BE2C (cell line): ENCODE data around the gene OR4D1.

Experiments
- DNase-seq: peaks from one replicate; pipeline ENCODE4 v3.0.0-alpha.2; 2020
- H3K27me3 ChIP-seq: fragments of 250-450 bp; sonication (Bioruptor Pico); 2 replicates; pipeline ENCODE4 v1.5.1; 2020; ENCODE audit warnings: mild to moderate bottlenecking
- H3K36me3 ChIP-seq: fragments of 250-450 bp; sonication (Bioruptor Pico); 2 replicates; pipeline ENCODE4 v1.5.1; 2020; ENCODE audit warnings: mild to moderate bottlenecking
- H3K4me1 ChIP-seq: fragments of 250-450 bp; sonication (Bioruptor Pico); 2 replicates; pipeline ENCODE4 v1.5.1; 2020
- H3K4me3 ChIP-seq: 2 replicates; pipeline ENCODE4 v1.5.1; 2011; ENCODE audit warnings: low read depth, low read length
- H3K9me3 ChIP-seq: fragments of 250-450 bp; sonication (Bioruptor Pico); 2 replicates; pipeline ENCODE4 v1.5.1; 2020
- TF ChIP-seq, protein P1 (sequence below): IDR thresholded peaks from 2 replicates; pipeline ENCODE4 v1.5.1; 2012; ENCODE audit warnings: mild to moderate bottlenecking, low read depth, low read length

The OR4D1 gene

DNA sequence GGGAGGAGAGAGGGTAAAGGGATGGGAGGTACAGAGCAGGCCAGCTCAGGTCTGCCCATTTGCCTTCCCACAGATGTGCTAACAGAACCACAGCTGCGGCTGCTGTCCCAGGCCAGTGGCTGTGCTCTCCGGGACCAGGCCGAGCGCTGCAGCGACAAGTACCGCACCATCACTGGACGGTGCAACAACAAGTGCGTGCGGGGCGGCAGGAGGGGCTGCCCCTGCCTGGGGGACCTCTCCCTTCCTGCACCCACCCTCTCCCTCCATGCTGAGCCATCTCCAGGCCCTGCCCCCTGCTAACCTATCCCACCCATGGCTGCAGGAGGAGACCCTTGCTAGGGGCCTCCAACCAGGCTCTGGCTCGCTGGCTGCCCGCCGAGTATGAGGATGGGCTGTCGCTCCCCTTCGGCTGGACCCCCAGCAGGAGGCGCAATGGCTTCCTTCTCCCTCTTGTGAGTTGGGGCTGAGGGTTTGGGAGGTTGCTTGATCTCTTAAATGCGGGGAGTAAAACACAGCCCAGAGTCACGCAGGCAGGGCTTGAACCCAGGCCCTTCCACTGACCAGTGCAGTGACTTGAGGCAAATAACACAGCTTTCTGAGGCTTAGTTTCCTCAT lies 45.6 kb downstream of the OR4D1 start:
- Histone ChIP-seq H3K36me3 (no peaks in the 10 kb centered on the region), H3K27me3 (peaks cover 23% of the 10 kb centered on the region), H3K4me3 (no peak overlapping the region), H3K4me1 (no peaks in the 10 kb centered on the region), H3K9me3 (no peaks in the 10 kb centered on the region)
- DNase-seq = no peak
- TF ChIP-seq, protein P1, sequence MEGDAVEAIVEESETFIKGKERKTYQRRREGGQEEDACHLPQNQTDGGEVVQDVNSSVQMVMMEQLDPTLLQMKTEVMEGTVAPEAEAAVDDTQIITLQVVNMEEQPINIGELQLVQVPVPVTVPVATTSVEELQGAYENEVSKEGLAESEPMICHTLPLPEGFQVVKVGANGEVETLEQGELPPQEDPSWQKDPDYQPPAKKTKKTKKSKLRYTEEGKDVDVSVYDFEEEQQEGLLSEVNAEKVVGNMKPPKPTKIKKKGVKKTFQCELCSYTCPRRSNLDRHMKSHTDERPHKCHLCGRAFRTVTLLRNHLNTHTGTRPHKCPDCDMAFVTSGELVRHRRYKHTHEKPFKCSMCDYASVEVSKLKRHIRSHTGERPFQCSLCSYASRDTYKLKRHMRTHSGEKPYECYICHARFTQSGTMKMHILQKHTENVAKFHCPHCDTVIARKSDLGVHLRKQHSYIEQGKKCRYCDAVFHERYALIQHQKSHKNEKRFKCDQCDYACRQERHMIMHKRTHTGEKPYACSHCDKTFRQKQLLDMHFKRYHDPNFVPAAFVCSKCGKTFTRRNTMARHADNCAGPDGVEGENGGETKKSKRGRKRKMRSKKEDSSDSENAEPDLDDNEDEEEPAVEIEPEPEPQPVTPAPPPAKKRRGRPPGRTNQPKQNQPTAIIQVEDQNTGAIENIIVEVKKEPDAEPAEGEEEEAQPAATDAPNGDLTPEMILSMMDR = no peak; the same call in 1 of the 2 replicates

DNA sequence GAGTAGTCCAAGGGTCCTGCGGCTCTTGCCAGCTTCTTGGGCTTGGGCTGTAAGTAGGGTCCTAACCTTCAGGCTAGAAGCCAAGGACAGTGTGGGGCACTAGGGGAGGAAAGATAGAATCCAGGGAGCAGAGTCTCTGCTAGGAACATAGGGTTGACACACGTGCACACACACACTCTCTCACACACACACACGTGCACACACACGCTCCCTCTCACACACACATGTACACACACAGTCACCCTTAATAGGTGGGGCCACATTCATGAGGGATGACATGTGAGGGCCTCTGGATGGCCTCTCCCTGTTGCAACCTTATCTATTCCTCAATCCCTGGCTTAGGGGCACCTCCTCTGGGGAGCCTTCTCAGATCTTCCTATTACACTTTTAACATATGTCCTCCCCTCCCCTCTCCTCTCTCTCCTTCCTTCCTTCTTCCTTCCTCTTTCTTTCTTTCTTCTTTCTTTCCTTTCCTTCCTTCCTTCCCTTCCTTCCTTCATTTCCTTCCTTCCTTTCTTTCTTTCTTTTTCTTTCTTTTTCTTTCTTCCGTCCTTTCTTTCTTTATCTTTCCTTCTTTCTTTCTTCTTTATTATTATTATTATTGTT lies 47.4 kb downstream of the OR4D1 start:
- Histone ChIP-seq H3K4me3 (no peak overlapping the region), H3K36me3 (no peaks in the 10 kb centered on the region), H3K9me3 (no peaks in the 10 kb centered on the region), H3K27me3 (peaks cover 23% of the 10 kb centered on the region), H3K4me1 (no peaks in the 10 kb centered on the region)
- no peak for DNase-seq
- TF ChIP-seq, protein P1 = no peak

DNA sequence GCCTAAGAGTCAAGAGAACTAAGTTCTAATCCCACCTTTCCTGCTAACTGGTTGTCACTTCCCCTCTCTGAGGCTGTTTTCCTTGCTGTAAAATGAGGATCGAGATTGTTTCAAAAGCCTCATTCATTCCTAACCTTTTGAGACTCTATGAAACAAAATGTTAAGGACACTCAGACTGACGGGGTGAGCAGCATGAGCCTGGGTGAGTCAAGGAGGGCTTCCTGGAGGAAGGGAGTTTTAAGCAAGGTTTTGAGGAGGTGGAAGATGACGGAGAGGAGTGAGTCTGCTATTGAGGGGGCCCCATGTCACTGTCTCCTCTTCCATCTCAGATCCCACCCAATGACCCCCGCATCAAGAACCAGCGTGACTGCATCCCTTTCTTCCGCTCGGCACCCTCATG lies 48.4 kb downstream of the OR4D1 start:
- DNase-seq = no peak
- Histone ChIP-seq H3K9me3 (no peaks in the 10 kb centered on the region), H3K36me3 (no peaks in the 10 kb centered on the region), H3K4me3 (no peak overlapping the region), H3K27me3 (peaks cover 23% of the 10 kb centered on the region), H3K4me1 (no peaks in the 10 kb centered on the region)
- TF ChIP-seq, protein P1 = no peak

DNA sequence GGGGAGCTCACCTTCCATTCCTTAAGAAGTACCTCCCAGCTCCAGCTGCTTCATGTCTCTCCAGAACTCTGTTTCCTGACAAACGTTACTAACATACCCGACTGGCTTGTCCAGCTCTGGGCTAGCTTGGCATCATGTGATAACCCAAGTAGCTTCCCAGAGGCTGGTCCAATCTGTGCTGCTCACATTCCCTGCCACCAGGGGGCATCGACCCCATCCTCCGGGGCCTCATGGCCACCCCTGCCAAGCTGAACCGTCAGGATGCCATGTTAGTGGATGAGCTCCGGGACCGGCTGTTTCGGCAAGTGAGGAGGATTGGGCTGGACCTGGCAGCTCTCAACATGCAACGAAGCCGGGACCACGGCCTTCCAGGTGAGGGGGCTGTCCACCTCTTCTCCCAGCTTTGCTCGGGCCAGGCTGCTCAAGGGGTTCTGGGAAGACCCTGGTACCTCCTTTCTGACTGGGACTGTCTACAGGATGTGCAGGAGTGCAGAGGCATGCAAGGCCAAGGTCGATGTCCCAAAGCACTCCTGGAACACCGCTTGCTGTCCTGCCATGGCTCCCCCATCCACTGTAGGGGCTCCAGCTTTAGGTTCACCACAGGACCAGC lies 51.9 kb downstream of the OR4D1 start:
- DNase-seq = peak; percentile 86
- H3K36me3 ChIP-seq = no peaks in the 10 kb centered on the region
- H3K4me3 ChIP-seq = peak overlapping the region; percentile 31
- H3K4me1 ChIP-seq = no peaks in the 10 kb centered on the region
- H3K27me3 ChIP-seq = peaks cover 18% of the 10 kb centered on the region
- TF ChIP-seq, protein P1 = peak; percentile 87
- H3K9me3 ChIP-seq = no peaks in the 10 kb centered on the region

DNA sequence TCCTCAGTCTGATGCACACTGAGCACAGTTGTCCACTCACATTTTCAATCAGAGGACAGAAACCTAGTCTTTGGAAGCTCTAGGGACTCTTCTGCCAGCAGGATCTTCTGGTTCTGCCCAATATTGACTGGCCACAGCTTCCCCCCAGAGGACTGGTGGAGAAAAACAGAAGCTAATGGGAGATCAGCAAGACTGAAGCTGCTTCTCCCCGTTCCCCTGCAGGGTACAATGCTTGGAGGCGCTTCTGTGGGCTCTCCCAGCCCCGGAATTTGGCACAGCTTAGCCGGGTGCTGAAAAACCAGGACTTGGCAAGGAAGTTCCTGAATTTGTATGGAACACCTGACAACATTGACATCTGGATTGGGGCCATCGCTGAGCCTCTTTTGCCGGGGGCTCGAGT lies 54.7 kb downstream of the OR4D1 start:
- Histone ChIP-seq H3K9me3 (no peaks in the 10 kb centered on the region), H3K4me3 (no peak overlapping the region), H3K4me1 (no peaks in the 10 kb centered on the region), H3K27me3 (peaks cover 4% of the 10 kb centered on the region; the same call in 1 of the 2 replicates), H3K36me3 (no peaks in the 10 kb centered on the region)
- TF ChIP-seq, protein P1 = no peak
- no peak for DNase-seq

DNA sequence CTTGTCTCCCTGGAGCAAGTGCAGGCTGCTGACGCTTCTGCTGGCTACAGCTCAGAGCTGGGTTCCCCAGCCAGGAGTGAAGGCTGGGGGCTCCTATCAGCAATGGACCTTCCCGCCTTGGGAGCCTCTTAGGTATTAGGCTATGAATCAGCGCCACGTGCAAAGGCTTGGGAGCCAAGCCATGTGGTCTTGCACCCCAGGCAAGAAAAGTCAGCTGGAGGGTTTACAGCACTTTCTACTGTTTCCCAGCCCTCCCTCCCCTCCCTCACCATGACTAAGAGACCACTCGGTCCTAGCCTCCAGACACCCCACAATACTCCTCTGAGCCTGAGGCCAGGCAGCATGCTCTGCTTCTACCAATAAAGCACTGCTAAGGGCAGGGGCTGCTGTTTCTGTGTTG lies 56.6 kb downstream of the OR4D1 start:
- TF ChIP-seq, protein P1 = no peak

More for the DNA sequence above, 56.6 kb downstream of the OR4D1 start:
- Histone ChIP-seq H3K4me1 (no peaks in the 10 kb centered on the region), H3K4me3 (no peak overlapping the region), H3K9me3 (no peaks in the 10 kb centered on the region), H3K36me3 (no peaks in the 10 kb centered on the region), H3K27me3 (no peaks in the 10 kb centered on the region)
- DNase-seq = no peak
